ENCODE data around the gene VN1R5. TPM values are rescaled to one million over a fixed set of nuclear protein-coding genes. Genes with fewer than 3 reads are reported as not detected.

Gene VN1R5
- total and polyA plus RNA-seq, 10 donors, result not detected

DNA sequence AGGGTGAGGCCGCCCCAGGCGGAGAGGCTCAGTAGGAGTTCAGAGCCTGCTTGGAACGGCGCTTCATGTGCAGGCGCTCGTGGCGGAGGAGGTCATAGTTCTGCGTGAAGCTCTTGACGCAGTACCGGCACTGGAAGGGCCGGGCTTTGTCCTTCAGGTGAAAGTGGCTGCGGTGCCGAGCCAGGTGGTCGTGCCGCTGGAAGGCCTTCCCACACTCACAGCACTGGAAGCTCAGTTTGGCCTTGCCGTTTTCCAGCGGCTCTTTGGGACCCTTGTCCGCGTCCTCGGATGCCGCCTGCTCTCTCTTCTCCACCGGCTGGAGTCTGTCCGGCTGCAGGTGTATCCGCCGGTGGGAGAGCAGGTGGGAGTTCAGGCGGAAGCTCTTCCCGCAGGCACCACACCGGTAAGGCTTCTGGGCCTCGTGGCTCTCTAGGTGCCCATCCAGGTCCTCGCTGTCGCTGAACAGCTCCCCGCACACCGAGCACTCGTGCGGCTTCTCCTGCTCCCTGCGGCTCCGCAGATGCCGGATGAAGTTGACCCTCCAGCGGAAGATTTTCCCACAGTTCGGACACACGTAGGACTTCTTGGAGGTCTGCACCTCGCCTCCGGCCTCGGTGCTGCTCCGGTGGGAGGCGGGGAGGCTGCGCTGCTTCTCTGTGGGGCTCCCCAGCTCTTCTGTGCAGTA, 44.8 kb downstream of the VN1R5 start:
- no peaks in the 10 kb centered on the region for H3K27me3 ChIP-seq (replicated peaks in 1 of 7)
- no peak overlapping the region for H3K4me3 ChIP-seq
- TF ChIP-seq POLR2A (IDR thresholded peaks at IDR 0.05), result no peak
- TF ChIP-seq, protein P1, sequence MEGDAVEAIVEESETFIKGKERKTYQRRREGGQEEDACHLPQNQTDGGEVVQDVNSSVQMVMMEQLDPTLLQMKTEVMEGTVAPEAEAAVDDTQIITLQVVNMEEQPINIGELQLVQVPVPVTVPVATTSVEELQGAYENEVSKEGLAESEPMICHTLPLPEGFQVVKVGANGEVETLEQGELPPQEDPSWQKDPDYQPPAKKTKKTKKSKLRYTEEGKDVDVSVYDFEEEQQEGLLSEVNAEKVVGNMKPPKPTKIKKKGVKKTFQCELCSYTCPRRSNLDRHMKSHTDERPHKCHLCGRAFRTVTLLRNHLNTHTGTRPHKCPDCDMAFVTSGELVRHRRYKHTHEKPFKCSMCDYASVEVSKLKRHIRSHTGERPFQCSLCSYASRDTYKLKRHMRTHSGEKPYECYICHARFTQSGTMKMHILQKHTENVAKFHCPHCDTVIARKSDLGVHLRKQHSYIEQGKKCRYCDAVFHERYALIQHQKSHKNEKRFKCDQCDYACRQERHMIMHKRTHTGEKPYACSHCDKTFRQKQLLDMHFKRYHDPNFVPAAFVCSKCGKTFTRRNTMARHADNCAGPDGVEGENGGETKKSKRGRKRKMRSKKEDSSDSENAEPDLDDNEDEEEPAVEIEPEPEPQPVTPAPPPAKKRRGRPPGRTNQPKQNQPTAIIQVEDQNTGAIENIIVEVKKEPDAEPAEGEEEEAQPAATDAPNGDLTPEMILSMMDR (IDR thresholded peaks at IDR 0.05 in 8 of 11, conservative IDR thresholded peaks at IDR 0.05 in 3 of 11), result no peak
- TF ChIP-seq POLR2AphosphoS5 (IDR thresholded peaks at IDR 0.05), result peak in 1 of 3 donors; percentile 41
- no peaks in the 10 kb centered on the region for H3K4me1 ChIP-seq
- H3K27ac ChIP-seq, result no peak overlapping the region
- H3K9me3 ChIP-seq, result no peaks in the 10 kb centered on the region
- H3K36me3 ChIP-seq, result peaks cover 0 to 78% (median 35%) of the 10 kb centered on the region in 6 donors
- no peak for DNase-seq
- intact Hi-C loops (cut with DNase I; ENCODE audit: low total_unique reads), result no loop called here
- 97 to 98% (median 98%) methylated on average over 44 to 47 of the region's 47 CpGs for WGBS, 5 donors

DNA sequence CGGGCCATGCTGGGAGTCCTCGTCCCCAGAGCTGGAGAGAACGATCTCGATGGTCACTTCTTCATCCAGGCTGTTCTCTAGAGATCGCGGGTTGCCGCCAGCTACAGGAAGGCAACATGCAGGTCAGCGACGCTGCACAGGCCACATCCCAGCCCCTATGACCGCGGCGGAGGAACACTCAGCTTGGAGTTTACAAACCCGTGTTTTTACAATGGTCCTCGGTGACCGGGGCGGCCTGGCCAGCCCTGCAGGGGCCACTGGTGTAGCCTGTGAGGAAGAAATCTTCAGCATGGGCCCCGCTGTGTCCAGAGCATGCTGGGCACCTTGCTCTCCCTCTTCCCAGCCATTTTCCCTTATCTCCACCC, 45.3 kb downstream of the VN1R5 start:
- Histone ChIP-seq H3K27me3 (replicated peaks in 1 of 7) (no peaks in the 10 kb centered on the region), H3K4me1 (no peaks in the 10 kb centered on the region), H3K27ac (no peak overlapping the region), H3K4me3 (no peak overlapping the region), H3K9me3 (no peaks in the 10 kb centered on the region), H3K36me3 (peaks cover 0 to 82% (median 37%) of the 10 kb centered on the region in 6 donors)
- TF ChIP-seq, protein P1 (IDR thresholded peaks at IDR 0.05 in 8 of 11, conservative IDR thresholded peaks at IDR 0.05 in 3 of 11), result no peak
- TF ChIP-seq POLR2A (IDR thresholded peaks at IDR 0.05), result no peak
- TF ChIP-seq POLR2AphosphoS5 (IDR thresholded peaks at IDR 0.05), result no peak
- intact Hi-C loops (cut with DNase I; ENCODE audit: low total_unique reads), result no loop called here
- 88 to 98% (median 96%) methylated on average over 16 to 17 of the region's 17 CpGs for whole genome bisulfite sequencing, 5 donors
- DNase-seq, result no peak

DNA sequence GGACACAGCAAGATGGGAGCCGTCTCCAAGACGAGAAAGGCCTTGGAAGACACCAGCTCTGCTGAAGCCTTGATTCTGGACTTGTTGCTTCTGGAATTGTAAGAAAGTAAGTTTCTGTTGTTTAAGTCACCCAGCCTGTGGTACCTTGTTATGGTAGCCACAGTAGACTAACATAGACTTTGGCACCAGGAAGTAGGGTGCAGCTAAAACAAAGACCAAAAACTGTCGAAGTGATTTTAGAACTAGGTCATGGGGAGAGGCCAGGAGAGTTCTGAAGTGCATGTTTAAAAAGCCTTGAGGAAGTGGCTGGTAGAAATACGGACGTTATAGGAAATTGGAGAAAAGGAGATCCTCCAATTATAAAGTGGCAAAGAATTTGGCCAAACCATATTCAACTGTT, 47.3 kb downstream of the VN1R5 start:
- no peaks in the 10 kb centered on the region for H3K4me1 ChIP-seq
- H3K9me3 ChIP-seq, result no peaks in the 10 kb centered on the region
- no peak for DNase-seq
- TF ChIP-seq, protein P1 (IDR thresholded peaks at IDR 0.05 in 8 of 11, conservative IDR thresholded peaks at IDR 0.05 in 3 of 11), result no peak
- no peak for TF ChIP-seq POLR2AphosphoS5 (IDR thresholded peaks at IDR 0.05)
- no peak for TF ChIP-seq POLR2A (IDR thresholded peaks at IDR 0.05)
- no peaks in the 10 kb centered on the region for H3K27me3 ChIP-seq (replicated peaks in 1 of 7)
- no peak overlapping the region for H3K27ac ChIP-seq
- intact Hi-C loops (cut with DNase I; ENCODE audit: low total_unique reads), result no loop called here
- peaks cover 0 to 100% (median 49%) of the 10 kb centered on the region in 6 donors for H3K36me3 ChIP-seq
- no peak overlapping the region for H3K4me3 ChIP-seq
- WGBS, 5 donors, result 50 to 92% (median 53%) methylated on average over 5 of the region's 5 CpGs

DNA sequence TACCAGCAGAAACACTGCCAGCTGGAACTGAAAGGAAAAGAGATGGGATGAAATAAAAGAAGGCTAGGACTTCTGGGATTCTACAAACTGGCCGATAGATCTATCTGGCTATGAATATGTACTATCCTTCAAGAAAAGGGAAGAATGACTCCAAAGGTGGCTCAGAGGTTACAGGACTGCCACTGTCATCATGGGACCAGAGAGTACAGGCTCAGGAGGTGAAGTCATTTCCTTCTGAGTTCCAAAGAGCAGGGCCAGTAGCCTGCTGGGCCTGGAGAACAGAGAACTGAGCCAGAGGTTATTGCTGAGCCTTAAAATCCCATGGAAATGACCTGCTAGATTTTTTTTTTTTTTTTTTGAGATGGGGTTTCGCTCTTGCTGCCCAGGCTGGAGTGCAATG, 48.2 kb downstream of the VN1R5 start:
- Histone ChIP-seq H3K36me3 (peaks cover 0 to 100% (median 57%) of the 10 kb centered on the region in 6 donors), H3K27ac (peak overlapping the region in 1 of 8 donors; percentile 12), H3K4me3 (no peak overlapping the region), H3K4me1 (no peaks in the 10 kb centered on the region), H3K27me3 (replicated peaks in 1 of 7) (no peaks in the 10 kb centered on the region), H3K9me3 (no peaks in the 10 kb centered on the region)
- no peak for DNase-seq
- no peak for TF ChIP-seq POLR2A (IDR thresholded peaks at IDR 0.05)
- TF ChIP-seq POLR2AphosphoS5 (IDR thresholded peaks at IDR 0.05), result no peak
- TF ChIP-seq, protein P1 (IDR thresholded peaks at IDR 0.05 in 8 of 11, conservative IDR thresholded peaks at IDR 0.05 in 3 of 11), result no peak
- intact Hi-C loops (cut with DNase I; ENCODE audit: low total_unique reads), result no loop called here
- 85 to 100% (median 88%) methylated on average over 2 of the region's 2 CpGs for WGBS, 5 donors

Small RNAs within 50 kb of the gene (small RNA-seq; reads per million reads assigned to genes)
- 0 reads per million in 4 donors for gene RF00019

Other genes with a start within 250 kb of the VN1R5 start
- 1 to 10 TPM in 1 of 7 donors, under 1 TPM in 2, not detected in 4; 0.17 to 1.2 (median 0.30) TPM for gene ZNF695, start 248.0 kb upstream of the VN1R5 start, total RNA-seq
- under 1 TPM; 0.13 to 0.59 (median 0.33) TPM for gene ZNF695, start 248.0 kb upstream of the VN1R5 start, polyA plus RNA-seq
- gene ZNF670, start 177.3 kb upstream of the VN1R5 start, total RNA-seq, result 1 to 10 TPM; 2.3 to 5.6 (median 3.8) TPM
- 1 to 10 TPM; 1.4 to 2.3 (median 2.1) TPM for gene ZNF670, start 177.3 kb upstream of the VN1R5 start, polyA plus RNA-seq
- gene ZNF669, start 151.7 kb upstream of the VN1R5 start, total RNA-seq, result 10 to 100 TPM in 4 of 7 donors, 1 to 10 TPM in 3; 6.9 to 11.4 (median 10.2) TPM
- gene ZNF669, start 151.7 kb upstream of the VN1R5 start, polyA plus RNA-seq, result 1 to 10 TPM; 3.1 to 5.3 (median 4.5) TPM
- gene ZNF124, start 84.1 kb upstream of the VN1R5 start, total RNA-seq, result 10 to 100 TPM; 34.3 to 44.5 (median 38.6) TPM
- 1 to 10 TPM; 2.7 to 3.8 (median 3.2) TPM for gene ZNF124, start 84.1 kb upstream of the VN1R5 start, polyA plus RNA-seq
- 10 to 100 TPM; 22.0 to 45.4 (median 32.9) TPM for gene ZNF496, start 75.8 kb downstream of the VN1R5 start, total RNA-seq
- 10 to 100 TPM in 1 of 3 donors, 1 to 10 TPM in 2; 5.7 to 13.3 (median 7.0) TPM for gene ZNF496, start 75.8 kb downstream of the VN1R5 start, polyA plus RNA-seq
- 10 to 100 TPM in 3 of 7 donors, 1 to 10 TPM in 4; 8.1 to 17.0 (median 9.3) TPM for gene NLRP3, start 160.1 kb downstream of the VN1R5 start, total RNA-seq
- 1 to 10 TPM; 1.2 to 3.4 (median 1.7) TPM for gene NLRP3, start 160.1 kb downstream of the VN1R5 start, polyA plus RNA-seq
- not detected for gene OR2B11, start 202.0 kb downstream of the VN1R5 start, total RNA-seq
- not detected for gene OR2B11, start 202.0 kb downstream of the VN1R5 start, polyA plus RNA-seq